ENCODE data around the gene VCAN. TPM values are rescaled to one million over a fixed set of nuclear protein-coding genes. Genes with fewer than 3 reads are reported as not detected.

Gene VCAN
- total and polyA plus RNA-seq, 4 donors, result 0.97 to 15.6 (median 4.8) TPM

- no peak overlapping the region for H3K27ac ChIP-seq (ENCODE audit: low read depth in 1 of 2, low read length in 2 of 2)
- 82% methylated on average over 1 of the region's 1 CpG for WGBS
These were observed 54.7 kb downstream of the VCAN start for GRCh38 chr5:83526289-83526688.

More at GRCh38 chr5:83526289-83526688, 54.7 kb downstream of the VCAN start:
- DNase-seq (ENCODE audit: low spot score), result no peak
- Histone ChIP-seq H3K9ac (ENCODE audit: low read depth in 1 of 2, low read length in 2 of 2) (no peak overlapping the region), H3K36me3 (ENCODE audit: control insufficient read depth in 4 of 4, insufficient read depth in 3 of 4, low read depth in 1 of 4, low read length in 3 of 4) (no peaks in the 10 kb centered on the region), H3K27me3 (ENCODE audit: control insufficient read depth in 4 of 4, insufficient read depth in 4 of 4, low read length in 3 of 4) (no peaks in the 10 kb centered on the region), H3K4me1 (ENCODE audit: control insufficient read depth in 4 of 4, insufficient read depth in 4 of 4, low read length in 3 of 4) (no peaks in the 10 kb centered on the region), H3K4me3 (ENCODE audit: low read depth in 1 of 3, low read length in 3 of 3) (no peak overlapping the region), H3K9me3 (ENCODE audit: control insufficient read depth in 4 of 4, low read length in 3 of 4) (no peaks in the 10 kb centered on the region)
- TF ChIP-seq NR2F2 (IDR thresholded peaks at IDR 0.05) (no peak), ATF3 (IDR thresholded peaks at IDR 0.05) (no peak), SP1 (IDR thresholded peaks at IDR 0.05) (no peak), TAF1 (conservative IDR thresholded peaks at IDR 0.05) (no peak), ZBTB33 (IDR thresholded peaks at IDR 0.05) (no peak), YY1 (IDR thresholded peaks at IDR 0.05) (no peak), JUND (IDR thresholded peaks at IDR 0.05) (no peak), RAD21 (IDR thresholded peaks at IDR 0.05) (no peak), CTCF (IDR thresholded peaks at IDR 0.05; ENCODE audit: low read depth, low read length, missing input control) (no peak), FOXA1 (IDR thresholded peaks at IDR 0.05) (no peak), HNF4G (IDR thresholded peaks at IDR 0.05) (no peak), FOXA2 (IDR thresholded peaks at IDR 0.05) (no peak), RXRA (IDR thresholded peaks at IDR 0.05) (no peak), GABPA (IDR thresholded peaks at IDR 0.05 in 1 of 2, conservative IDR thresholded peaks at IDR 0.05 in 1 of 2) (no peak), REST (IDR thresholded peaks at IDR 0.05) (no peak), EGR1 (IDR thresholded peaks at IDR 0.05; ENCODE audit: low read depth in 2 of 2) (no peak)
- TF ChIP-seq, protein P1, sequence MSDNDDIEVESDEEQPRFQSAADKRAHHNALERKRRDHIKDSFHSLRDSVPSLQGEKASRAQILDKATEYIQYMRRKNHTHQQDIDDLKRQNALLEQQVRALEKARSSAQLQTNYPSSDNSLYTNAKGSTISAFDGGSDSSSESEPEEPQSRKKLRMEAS (IDR thresholded peaks at IDR 0.05), result no peak

Measured in liver (tissue), 9 donors.